Fibroblast of upper back skin (primary cell): ENCODE results near the gene ALG10.
"Not testable (repeated sequence)": the region's sequence is repeated elsewhere in the genome, so short reads cannot be mapped to it uniquely, and the experiment has no call there.

Experiments used
- DNase-seq: peaks from one replicate; pipeline ENCODE4 v3.0.0-alpha.2; 2013

Gene ALG10, protein sequence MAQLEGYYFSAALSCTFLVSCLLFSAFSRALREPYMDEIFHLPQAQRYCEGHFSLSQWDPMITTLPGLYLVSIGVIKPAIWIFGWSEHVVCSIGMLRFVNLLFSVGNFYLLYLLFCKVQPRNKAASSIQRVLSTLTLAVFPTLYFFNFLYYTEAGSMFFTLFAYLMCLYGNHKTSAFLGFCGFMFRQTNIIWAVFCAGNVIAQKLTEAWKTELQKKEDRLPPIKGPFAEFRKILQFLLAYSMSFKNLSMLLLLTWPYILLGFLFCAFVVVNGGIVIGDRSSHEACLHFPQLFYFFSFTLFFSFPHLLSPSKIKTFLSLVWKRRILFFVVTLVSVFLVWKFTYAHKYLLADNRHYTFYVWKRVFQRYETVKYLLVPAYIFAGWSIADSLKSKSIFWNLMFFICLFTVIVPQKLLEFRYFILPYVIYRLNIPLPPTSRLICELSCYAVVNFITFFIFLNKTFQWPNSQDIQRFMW

GRCh38 chr12:34022079-34022830 lies at the start of gene ALG10:
Gene ALG10 (plus strand): TSS chr12:34022496. CDS start chr12:34022600, 104 bp downstream.
- DNase-seq: peak; percentile 99

DNA sequence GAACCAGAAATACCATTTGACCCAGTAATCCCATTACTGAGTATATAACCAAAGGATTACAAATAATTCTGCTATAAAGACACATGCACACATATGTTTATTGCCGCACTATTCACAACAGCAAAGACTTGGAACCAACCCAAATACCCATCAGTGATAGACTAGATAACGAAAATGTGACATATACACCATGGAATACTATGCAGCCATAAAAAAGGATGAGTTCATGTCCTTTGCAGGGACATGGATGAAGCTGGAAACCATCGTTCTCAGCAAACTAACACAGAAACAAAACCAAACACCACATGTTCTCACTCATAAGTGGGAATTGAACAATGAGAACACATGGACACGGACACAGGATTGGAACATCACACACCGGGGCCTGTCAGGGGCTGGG lies 49.4 kb upstream of the ALG10 start:
- not testable (repeated sequence) for DNase-seq

DNA sequence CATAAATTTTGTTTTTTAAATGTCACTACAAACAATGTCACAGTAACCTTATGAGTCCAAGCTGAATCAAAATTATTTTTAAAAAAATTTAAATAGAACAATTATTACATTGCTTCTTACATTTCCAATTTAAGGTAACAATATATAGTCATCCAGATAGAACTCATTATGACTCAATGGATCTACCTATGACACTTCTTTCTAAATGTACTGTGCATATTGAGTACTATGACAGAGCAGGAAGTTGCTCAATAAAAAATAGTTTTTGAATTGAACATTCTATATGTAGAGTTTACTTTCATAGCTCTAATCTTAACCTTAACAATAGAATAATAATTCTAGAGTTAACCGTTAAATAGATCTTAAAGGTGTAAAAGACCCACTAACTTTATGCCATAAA lies 44.4 kb upstream of the ALG10 start:
- DNase-seq: no peak

DNA sequence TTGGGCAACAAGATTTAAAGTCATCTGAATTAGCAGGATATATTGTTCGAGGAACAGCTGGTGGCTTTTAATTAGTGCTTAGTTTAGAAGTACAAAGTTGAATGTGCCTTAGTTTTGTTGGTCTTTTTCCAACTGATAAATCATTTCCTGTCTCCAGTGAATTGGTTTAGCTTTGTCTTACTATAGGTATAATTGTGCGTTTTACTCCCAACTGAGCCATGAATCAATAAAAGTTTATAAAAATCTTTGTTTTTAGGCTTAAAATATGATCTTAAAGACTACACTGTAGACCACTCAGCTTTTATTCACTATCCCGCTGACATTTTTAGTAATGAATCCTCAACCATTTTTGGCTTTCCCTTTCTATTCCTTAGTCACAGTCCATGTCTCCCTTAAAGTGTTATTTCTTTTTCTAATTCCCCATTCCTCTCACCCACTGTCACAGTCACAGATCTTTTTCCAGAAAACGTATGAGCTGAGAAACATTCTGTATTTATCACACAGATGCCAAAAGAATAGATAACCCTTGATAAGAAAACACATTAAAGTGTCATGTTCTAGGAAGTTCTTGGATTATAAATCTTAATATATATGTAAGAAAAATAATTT lies 34.0 kb upstream of the ALG10 start:
- DNase-seq: no peak

- no peak for DNase-seq
Observed at GRCh38 chr12:33988913-33989312, 33.4 kb upstream of the ALG10 start.

DNA sequence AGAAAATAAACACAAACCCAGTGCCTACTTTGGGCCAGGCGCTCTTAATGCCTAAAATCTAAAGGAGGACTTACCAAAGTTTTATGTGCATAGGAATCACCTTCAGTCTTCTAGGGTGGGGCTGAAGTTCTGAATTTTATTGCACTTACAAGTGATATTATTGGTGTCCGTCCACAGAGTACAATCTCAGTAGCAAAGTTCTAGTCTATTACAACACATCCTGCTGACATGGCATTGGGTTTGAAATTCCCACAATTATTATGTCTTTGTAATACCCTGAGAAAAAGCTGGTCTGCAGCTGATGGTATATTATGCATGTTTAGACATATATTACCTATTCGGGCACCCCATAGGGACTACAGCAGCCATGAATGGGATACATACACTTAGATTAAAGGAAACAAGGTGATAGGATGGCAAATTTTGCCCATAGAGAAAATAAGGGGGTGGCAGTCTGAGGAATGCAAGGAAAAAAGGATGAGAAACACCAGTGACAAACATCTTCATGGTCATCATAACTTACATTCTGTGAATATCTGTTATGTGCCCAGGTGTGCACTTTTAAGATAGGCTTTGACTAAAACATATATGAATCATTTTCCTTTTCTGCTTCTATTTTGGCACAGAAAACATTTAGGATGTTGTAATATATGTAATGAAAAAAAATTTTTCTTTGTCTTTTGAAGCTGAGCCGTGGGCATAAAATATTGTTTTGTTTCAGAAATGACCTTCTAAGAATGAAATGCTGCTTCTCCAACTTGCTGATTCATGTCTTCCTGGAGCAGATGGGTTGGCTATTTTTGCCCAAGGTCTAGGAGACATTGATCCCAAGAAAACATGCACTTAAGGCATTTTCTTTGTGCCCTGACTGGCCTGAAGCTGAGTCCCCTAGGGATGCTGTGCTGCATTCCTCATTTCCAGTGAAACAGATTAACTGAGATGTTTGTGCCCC lies 27.2 kb upstream of the ALG10 start:
- no peak for DNase-seq

DNA sequence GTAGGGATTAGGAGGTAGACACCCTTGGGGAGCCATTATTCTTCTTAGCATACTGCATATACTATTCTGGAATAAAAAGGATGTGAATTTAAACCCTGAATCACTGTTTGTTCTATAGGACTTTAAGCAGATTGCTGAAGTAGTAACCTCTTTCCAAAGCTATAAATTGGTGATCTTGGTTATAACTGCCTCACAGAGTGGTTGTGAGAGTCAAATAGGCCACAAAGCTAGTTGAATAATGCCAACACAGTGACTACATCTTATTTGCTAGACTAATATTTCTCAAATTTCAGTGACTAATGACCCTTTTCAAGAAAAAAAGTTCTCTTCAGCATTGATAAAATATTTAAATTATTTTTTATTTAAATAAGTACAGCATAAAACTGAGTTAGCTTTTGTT lies 13.5 kb upstream of the ALG10 start:
- not testable (repeated sequence) for DNase-seq

GRCh38 chr12:34016361-34016760 lies 5.9 kb upstream of the ALG10 start:
- no peak for DNase-seq

GRCh38 chr12:34021071-34021470 lies 1.2 kb upstream of the ALG10 start:
- DNase-seq: no peak

DNA sequence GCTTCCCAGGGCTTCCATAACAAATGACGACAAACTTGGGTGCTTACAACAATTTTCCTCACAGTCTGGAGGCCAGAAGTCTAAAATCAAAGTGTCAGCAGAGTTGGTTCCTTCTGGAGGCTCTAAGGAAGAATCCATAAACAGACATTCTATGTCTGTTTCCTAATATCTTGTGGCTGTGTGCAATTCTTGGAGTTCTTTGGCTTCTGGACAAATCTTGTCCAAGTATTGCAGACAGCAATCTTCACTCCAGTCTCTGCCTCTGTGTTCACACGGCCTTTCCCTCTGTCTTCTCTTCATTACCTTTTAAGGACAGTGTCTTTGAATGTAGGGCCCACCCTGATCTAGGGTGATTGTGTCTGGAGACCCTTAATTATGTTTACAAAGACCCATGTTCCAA lies 5.4 kb downstream of the ALG10 start:
- peak; percentile 6 for DNase-seq

GRCh38 chr12:34030591-34030990 lies 8.3 kb downstream of the ALG10 start:
- no peak for DNase-seq

DNA sequence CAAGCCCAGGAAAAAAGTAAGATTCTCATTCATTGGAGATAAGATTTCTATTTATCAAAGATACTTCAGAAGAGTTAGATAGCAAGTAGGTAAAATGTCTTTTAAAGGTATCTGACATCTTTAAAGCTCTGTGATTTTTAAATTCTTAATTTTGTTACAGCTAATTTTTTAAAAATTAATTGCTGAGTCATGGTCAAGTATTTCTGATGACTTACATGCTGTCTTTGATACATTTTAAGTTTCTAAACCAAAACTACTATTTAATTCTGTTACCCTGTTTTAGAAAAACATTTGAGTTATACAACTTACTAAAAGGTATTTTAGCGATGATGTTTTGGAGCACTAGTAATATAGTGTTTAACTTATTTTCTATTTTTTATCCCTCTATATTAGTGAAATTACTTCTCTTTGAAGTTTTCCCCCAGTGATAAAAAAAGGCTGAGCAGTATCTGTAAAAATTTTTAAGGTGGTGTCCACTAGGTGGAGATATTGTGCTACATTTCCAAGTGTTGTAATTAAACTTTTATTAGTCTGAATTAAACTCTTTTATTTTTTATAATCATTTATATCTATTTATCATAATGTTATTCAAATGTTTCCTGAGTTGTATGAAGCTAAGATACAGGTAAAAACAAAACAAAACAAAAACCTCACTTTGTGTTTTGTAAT lies 11.5 kb downstream of the ALG10 start:
- DNase-seq: peak; percentile 17

DNA sequence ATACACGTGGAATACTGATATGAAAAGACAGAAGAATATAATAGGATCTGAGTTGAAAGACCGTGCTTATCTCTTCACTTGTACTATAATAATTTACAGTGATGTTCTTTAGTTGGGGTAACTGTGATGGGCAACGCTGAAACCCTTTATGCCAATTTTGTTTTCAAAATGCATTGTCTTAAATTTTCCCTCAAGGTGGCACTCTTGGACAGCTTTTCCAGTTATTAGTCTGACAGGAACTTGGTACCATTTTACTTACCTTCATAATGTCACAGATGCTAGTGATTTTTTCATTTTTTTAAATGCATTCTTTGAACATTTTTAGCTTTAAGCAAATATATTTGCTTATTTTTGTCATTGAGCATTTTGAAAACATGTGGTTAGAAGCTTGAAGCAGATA lies 16.1 kb downstream of the ALG10 start:
- DNase-seq: not testable (repeated sequence)

DNA sequence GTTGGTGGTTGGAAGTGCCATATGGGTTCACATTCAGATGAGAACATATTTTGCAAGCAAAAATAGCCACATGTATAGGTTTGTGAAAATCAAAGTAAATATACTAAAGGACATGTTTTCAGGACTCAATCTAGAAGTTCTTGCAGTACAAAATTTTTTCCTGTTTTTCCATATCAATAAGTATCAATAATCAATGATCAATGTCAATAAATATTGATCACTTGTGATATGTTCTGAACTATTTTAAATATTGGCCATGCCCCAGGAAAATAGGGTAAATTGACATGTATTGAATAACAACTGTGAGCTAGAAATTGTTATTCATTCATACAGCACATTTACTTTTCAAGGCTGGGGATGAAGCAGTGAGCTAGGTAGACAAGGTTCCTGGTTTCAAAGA lies 24.3 kb downstream of the ALG10 start:
- DNase-seq: no peak

DNA sequence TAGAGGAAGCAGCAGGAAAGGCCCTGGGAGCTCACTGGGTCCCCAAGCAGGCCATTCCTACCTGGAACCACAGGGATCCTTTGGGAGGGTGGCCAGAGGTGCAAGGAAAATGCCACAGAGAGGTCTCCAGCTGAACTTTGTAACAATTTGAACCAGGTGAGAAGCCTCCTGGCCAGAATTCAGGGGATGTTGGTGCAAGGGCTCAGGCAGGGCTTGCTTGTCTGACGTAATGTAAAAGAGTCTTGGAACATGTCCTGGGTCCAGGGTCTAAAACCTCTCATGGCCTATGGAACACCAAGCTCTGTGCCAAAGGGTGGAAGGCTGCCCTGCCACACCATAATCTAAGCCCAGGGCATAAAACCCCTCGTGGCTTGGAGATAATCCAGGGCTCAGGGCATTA lies 25.6 kb downstream of the ALG10 start:
- not testable (repeated sequence) for DNase-seq

- no peak for DNase-seq
Observed at GRCh38 chr12:34048714-34049113, 26.4 kb downstream of the ALG10 start.

DNA sequence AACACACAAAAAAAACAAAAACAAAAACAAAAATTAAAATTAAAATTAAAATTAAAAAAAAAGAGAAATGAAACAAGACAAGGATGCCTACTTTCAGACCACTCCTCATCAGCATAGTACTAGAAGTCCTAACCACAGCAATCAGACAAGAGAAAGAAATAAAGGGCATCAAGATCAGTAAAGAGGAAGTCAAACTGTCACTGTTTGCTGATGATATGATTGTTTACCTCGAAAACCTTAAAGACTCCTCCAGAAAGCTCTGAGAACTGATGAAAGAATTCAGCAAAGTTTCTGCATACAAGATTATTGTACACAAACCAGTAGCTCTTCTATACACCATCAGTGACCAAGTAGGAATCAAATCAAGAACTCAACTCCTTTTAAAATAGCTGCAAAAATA lies 29.2 kb downstream of the ALG10 start:
- DNase-seq: no peak

GRCh38 chr12:34054938-34055337 lies 32.6 kb downstream of the ALG10 start:
- no peak for DNase-seq
